GM19468 (cell line): ENCODE measurements around the gene TMEM147.

Experiments used
- ATAC-seq: cut with Tn5 transposase; IDR thresholded peaks from one replicate; pipeline ENCODE4 v1.9.1; 2021; ENCODE audit warnings: mild to moderate bottlenecking, moderate library complexity, moderate number of reproducible peaks; ENCODE audit not compliant: unreplicated experiment; ENCODE audit errors: extremely low read depth

The TMEM147 gene

DNA sequence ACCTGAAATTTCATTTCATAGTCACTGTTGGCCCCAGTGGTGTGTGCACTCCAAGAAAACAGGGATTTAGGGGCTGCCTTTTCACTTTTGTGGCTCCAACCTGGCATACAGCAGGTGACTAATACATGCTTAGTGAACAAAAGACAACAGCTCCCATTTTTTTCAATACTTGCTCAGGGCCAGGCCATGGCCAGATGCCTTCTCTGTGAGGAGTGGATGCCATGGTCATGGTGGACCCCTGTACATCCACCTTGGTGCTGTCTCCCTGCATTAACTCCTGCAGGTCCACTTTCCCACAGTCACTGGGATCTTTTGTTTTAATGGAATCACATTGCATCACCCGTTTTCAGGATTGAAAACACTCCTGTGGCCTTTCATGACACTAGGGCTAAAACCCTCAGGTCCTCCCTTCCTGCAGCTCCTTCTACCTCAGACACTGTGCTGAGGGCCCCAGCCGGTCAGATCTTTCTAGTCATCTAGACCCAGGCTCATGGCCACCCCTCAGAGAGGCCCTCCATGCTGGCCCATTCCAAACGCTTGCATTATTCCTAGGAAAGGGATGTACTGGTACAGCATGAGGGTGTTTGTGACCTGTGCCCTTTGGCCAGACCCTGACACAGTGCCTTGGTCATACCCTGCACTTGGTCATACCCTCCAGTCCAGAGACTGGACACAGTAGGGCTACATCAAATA lies 1.2 kb upstream of the TMEM147 start:
- ATAC-seq: no peak

DNA sequence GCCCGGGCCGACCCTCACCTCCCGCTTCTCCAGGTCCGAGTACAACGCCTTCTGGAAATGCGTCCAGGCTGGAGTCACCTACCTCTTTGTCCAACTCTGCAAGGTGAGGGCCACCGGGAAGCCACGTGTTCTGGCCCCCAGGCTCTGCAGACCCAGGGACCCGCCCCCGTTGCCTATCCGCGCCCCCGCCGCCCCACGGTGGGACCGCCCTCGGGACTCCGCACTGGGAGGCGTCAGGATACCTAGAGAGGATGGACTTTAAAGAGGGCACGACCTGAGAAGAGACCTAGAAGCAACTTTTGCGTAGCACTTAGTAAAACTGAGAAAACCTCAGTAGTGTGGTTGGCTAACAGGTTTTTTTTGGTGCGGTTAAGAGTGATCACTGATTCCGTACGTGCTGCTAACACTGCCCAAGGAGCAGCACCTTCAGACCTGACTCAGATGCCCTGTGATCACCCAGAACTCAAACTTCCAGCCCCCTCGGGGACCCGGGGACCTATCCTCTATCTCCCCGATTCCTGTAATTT lies 492 bp downstream of the TMEM147 start:
- ATAC-seq: no peak

DNA sequence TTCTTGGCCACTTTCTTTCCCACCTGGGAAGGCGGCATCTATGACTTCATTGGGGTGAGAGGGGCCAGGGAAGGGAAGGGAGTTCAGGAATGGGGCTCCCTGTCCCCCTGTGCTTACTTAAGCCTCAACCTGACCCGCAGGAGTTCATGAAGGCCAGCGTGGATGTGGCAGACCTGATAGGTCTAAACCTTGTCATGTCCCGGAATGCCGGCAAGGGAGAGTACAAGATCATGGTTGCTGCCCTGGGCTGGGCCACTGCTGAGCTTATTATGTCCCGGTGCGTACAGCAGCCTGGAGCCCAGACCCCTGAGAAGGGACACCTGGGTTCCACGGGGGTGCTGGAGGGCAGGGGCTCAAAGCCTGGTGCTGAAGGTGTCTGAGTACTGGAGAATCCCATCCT lies 1.1 kb downstream of the TMEM147 start:
- ATAC-seq: no peak

DNA sequence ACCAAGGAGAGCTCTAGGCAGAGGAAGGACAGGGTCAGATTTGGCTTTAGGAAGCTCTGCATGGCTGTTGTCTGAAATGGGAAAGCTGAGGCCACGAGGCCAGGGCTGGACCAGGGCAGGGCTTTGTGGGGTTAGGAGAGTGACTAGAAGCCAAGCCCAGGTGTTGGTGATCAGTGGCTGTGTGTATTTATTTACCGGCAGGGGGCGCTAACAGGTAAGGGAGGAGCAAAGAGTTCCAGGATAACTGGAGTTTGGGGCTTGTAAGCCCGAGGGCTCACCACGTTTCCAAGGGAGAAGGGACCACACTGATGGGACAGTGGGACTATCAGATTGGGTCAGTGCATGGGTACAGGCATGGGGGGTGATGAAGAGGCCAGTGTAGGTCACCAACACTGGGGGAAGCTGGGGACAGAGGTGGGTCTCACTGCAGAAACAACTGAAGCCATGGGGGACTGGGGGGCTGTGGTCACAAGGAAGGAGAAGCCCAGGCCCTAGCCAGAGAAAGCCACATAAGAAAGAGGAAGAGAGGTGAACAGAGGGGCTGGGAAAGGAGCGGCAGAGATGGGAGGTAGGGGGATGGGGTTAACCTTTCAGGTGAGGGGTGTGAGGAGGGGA lies 3.9 kb downstream of the TMEM147 start:
- no peak for ATAC-seq

DNA sequence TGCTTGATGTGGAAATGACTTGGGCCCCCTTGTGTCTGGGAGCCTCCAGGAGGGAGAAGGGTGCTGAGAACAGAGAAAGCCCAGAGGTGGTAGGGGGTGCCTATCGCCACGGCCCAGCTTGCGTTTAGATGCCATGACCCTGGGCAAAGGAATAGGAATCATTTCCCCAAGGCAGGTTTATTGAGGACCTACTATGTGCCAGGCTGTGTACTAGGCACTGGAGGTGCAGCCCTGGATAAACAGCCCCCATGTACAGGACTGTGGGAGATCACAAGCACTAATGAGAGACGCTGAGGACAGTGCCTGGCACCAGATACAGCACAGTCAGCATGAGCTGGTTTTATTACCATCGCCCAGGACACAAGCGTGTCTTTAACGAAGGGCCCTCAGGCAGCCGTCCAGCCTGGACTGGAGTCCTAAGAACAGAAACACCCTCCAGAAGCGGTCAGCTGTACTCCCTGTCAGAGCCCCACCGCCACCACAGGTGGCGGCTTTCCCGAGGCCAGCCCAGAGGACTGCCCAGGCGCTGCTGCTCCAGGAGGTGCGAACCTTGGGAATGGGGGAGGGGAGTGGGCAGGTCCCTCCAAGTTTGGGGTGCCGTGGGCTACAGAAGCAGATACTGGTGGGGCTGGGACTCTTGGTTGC lies 4.6 kb downstream of the TMEM147 start:
- no peak for ATAC-seq

DNA sequence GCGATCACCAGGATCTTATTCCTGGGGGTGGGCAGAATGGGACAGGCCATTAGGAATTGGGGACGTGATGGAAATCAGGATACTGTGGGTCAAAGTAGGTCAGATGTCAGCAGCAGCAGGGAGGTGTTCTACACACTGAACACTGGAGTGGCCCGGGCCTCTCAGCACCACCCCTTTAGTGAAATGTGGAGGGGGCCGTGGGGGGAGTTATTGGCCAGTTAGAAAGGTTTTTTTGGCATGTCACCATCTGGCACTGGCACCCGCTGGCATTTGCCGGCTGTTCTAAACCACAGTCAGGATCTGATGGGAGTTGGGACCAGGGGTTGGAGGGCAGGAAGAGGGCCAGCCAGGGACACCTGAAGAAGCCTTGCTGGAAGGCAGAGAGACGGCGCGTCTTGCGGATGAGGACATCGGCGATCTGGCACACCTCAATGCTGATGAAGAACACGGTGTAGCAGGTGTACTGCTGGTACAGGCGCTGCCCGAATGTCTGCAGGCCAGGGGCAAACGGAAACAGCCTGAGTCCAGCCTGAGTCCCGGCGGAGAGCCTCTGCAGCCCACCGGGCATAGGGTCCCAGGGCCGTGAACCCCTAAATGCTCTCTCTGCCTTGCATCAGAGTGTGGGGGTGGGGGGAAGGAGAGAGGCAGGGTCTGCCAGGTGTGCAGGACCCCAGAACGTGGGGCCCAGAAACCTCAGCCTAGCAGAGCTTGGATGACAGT lies 5.8 kb downstream of the TMEM147 start:
- no peak for ATAC-seq

DNA sequence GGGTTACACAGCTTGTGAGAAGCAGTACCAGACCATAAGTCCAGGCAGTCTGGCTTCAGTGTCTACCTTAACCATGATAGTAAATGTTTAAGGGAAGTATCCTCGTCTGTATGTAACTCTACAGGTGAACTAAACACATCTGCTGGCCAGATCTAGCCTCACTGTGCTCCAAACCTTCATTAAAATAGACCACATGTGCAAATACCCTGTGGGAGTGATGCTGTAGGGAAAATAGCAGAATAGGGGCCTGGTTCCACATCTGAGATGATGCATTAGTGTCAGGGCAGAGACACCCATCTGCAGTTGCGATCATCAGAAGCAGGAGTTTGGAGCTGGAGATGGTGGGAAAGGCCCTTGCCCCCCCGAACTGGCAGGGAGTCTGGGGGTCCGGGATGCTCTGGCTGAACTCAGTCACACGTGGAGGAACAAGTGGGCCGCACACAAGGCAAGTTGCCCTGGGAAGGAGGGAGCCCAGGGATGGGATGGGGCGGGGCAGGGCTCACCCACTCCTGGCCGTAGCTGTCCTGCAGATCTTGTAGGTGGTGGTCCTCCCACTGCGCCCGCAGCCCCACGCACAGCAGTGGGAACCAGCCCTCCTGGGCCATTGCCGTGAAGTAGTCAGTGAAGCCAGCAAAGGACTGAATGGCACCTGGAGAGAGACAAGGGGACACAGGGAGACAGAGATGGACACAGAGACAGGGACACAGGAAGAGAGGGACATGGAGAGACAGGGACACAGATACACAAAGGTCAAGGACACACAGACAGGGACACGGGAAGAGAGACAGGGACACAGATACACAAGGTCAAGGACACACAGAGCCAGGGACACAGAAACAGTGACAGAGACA lies 7.3 kb downstream of the TMEM147 start:
- no peak for ATAC-seq

DNA sequence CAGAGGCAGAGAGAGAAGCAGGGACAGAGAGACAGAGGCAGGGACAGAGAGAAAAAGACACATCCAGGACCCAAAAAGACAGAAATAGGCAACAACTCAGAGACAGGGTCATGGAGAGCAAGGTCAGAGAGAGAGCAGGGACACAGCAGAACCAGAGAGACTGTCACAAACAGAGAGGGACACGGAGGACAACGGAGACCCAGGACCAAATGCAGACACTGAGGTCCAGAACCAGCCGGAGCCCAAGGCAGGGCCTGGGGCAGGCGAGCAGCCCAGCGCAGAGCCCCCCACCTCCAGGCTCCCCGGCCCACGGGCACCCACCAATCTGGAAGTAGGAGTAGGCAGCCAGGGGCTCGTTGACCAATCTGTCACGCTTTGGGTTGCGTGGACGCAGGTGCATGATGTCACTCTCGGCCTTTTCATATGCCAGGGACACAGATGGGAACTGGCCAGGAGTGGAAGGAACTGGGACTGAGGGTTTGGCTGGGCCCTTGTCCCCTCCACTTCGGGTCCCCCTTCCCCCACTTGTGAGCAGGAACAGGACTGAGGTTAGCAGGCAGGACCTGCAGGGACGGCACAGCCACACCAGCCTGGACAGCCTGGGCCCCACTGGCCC lies 8.1 kb downstream of the TMEM147 start:
- no peak for ATAC-seq

DNA sequence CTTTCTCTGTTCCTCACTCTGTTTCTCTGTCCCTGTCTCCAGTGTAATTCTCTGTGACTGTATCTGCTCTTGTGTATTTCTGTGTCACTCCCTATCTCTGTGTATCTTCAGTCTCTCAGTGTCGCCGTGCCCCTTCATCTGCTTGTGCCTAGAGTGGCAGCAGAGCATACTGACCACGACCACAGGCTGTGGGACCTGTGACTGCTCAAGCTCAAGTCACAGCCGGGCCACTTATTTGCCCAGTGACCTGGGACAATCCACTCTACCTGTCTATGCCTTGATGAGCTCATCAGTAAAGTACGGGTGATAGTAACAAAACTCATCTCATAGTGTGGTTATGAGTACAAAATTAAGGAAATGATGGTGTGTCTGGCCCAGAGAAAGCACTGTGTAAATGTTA lies 8.7 kb downstream of the TMEM147 start:
- ATAC-seq: no peak

DNA sequence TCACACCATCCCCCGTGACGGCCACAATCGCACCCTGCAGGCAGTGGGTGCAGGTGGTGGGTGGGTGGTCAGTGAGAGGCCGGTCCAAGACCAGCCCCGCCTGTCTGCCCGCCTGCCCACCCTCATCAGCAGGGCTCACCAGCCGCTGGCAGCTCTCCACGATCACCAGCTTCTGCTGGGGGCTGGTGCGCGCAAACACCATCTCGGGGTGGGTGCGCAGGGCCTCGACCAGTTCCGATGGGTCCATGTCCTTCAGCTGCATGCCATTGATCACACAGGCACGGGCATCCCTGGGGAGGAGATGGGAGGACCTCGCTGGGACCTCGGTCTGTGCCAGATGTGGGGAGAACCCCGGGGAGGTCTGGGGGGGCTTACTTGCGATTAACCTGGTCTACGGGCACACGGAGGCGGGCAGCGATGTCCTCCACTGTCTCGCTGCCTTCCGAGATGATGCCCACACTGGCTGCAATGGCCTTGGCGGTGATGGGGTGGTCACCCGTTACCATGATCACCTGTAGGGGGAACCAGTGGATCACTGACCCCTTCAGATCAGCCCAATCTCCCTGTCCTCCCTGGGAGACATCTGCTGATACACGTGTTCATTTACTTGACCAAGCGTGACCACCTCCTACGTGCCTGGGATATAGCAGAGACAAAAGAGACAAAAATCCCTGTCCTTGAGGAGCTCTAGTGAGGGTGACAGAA lies 10.0 kb downstream of the TMEM147 start:
- ATAC-seq: no peak

DNA sequence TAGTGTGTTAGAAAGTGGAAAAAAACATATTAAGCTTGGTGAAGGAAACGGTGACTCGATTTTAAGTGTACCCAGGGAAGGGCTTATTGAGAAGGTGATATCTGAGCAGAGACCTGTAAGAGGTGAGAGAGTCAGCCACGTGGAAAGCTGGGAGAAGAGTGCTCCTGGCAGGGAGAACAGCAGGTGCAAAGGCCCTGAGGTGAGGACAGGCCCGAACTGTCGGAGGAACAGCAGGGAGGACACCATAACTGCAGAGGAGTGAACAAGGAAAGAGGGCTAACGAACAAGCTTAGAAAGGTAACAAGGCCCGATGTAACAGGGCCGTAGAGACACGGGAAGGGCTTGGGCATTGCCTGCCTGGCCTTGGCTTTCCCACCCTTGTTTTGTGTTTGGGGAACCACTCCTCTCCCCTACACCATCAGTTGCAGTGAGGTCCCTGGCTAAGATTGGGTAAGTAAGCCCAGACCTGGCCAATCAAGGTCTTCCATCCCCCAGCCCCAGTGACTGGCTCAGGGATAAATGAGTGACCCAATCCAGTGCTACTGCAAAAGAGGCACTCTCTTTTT lies 10.7 kb downstream of the TMEM147 start:
- no peak for ATAC-seq

DNA sequence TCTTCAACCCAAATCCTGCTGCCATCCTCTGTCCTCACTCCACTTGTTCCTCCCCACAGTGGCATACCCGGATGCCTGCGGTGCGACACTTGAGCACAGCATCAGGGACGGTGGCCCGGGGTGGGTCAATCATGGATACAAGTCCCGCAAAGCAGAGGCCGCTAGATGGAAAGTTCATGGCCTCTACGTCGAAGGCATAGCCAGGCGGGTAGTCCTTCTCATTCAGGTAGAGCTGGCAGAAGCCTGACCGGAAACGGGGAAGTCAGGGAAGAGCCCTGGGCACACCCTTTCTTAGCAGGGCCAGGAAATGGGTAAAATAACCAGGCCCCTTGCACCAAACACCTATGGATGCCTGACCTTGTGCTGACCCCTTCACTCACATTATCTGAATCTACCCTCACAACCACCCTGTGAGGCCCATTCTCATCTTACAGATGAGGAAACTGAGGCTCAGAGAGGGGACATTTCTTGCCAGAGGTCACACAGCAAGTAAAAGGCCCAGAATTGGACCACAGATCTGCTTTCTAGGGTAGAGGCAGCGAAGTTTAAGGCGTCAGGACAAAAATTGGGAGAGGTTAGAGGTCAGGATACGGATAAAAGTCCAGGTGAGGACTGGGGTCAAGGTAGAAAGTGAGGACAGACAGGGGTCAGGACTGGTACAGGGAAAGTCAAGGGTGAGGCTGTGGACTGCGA lies 11.6 kb downstream of the TMEM147 start:
- no peak for ATAC-seq

DNA sequence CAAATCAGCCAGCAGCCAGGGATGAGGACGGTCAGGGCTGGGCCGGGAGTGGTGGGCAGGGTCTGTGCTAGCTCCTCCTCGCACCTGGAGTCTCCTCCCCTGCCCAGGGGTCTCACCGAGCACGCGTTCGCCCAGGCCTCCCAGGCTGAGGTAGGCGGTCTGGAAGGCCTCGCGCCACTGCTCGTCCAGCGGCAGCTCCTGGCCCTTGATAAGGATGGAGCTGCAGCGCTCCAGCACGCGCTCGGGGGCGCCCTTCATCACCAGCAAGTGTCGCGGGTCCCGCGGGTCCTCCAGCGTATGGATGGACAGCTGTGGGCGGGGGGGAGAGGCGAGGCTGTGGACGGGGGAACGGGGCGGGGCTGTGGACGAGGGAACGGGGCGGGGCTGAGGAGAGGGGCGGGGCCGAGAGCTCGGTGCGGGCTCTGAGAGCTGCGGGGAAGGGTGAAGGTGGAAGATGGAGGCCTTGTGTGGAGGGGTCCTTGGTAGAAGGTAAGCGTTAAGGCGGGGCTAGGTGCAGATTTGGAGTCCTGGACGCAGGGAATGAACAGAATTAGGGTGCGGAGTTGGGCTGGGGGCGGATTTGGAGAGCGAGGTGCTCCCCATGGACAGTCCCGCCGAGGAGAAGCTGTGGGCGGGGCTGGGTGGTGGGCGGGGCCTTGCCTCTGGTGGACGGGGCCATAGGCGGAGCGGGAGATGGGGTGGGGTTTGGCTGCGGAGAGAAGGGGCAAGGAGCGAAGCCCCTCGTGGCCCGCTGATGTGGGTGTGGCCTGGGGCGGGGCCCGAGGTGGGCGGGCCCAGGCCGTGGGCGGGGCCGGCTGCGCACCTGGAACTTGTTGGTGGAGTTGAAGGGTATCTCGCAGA lies 12.3 kb downstream of the TMEM147 start:
- ATAC-seq: no peak

DNA sequence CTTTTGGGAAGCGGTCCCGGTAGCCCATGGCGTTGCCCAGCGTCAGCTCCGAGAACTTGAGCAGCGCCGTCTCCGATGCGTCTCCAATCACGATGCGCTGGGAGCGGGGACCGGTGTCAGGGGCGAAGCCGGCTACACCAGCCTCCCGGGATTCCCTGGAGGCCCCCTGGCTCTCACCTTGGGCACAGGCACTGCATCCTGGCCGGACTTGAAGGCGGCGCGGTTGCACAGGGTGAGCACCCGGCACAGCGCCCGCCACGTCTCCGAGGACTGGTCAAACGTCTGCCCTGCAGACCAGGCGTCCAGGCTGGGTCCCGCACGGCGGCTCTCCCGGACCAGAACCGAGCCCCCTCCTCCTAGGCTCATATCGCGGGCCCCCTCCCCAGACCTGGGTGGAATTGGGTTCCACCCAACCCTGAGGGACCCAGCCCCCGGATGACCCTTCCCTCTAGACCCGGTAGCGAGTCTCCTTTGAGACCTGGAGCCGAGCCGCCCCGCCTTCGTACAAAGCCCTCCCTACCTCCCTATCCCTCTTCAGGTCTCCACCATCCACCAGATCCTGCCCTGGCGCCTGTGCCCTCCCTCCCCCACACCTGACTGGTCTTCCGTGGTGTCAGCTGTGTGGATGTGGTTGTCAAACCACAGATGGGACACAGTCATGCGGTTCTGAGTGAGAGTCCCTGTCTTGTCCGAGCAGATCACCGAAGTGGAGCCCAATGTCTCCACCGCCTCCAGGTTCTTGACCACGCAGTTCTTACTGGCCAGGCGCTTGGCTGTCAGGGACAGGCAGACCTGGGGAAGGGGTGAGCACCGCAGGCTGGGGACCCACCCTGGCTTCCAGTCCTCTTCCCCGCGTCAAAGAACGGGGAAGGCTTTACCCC lies 13.2 kb downstream of the TMEM147 start:
- ATAC-seq: no peak

DNA sequence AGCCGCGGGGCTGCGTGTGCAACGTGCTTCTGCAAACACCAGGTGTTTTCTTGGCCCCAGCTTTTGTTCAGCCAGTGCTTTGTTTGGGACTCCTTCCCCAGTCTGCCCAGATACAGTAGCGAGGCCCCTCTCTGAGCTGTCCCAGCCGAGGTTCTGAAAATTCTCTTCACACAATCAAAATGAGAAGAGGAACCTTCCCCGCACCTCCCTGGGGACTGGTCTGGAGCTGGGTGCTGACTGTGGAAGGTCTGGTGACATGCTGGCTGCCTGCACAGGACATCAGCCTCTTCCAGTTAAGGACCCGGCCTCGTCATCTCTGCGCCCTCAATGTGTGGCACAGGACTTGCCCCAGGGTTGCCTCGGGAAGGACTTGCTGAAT lies 13.8 kb downstream of the TMEM147 start:
- no peak for ATAC-seq

DNA sequence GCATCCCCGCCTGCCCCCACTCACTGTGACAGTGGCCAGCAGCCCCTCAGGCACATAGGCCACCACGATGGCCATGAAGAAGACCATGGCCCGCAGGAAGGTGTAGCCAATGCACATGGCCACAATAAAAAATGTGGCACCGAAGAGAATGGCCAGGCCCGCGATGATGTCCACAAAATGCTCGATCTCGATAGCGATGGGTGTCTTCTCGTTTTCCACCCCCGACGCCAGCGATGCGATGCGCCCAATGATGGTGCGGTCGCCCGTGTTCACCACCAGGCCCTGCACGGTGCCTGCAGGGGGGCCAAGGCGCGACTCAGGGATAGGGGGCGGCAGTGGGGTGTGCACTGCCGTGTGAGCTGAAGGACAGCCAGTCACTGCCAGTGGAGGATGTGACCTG lies 14.4 kb downstream of the TMEM147 start:
- ATAC-seq: no peak
